Activated T-helper 1 cell treated with Interleukin-2 at 50 U/mL for 16 hours (primary cell): ENCODE measurements around the gene NFE2L1.
A peak's percentile ranks its signal among the peaks of the same experiment; 100 is the strongest.
"Not testable (repeated sequence)": the region's sequence is repeated elsewhere in the genome, so short reads cannot be mapped to it uniquely, and the experiment has no call there.

Experiments used
- DNase-seq: peaks from one replicate; pipeline ENCODE4 v3.0.0-alpha.2; 2020; ENCODE audit warnings: low read depth

The NFE2L1 gene, protein sequence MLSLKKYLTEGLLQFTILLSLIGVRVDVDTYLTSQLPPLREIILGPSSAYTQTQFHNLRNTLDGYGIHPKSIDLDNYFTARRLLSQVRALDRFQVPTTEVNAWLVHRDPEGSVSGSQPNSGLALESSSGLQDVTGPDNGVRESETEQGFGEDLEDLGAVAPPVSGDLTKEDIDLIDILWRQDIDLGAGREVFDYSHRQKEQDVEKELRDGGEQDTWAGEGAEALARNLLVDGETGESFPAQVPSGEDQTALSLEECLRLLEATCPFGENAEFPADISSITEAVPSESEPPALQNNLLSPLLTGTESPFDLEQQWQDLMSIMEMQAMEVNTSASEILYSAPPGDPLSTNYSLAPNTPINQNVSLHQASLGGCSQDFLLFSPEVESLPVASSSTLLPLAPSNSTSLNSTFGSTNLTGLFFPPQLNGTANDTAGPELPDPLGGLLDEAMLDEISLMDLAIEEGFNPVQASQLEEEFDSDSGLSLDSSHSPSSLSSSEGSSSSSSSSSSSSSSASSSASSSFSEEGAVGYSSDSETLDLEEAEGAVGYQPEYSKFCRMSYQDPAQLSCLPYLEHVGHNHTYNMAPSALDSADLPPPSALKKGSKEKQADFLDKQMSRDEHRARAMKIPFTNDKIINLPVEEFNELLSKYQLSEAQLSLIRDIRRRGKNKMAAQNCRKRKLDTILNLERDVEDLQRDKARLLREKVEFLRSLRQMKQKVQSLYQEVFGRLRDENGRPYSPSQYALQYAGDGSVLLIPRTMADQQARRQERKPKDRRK

DNA sequence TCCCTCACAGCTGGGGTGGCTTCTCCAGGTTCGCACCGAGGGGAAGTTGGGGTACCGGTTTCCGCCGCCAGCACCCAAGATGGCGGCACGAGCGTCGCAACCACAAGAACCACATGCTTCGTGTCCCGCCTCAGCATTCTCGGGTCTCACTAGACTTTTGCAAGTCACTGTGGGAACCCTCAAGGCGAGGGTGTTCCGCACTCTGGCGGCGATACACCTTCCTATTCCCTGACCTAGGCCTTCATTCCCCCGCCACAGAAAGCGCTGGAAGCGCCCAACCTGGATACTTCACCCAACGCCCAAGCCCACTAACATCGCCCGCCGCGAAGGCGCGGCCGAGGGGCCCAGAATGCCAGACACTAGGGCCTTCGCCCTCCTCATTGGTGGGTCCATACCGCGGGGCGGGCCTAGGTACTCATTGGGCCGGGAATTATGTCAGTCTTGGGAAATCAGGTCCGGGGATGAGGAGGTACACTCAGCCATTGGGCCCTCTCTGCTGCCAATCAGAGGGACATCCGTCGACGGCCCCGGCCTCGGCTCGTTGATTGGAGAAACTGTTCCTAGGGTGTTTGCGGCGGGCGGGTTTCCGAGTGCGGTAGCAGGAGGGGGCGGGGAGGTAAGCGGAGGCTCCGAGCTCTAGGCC, at the start of gene NFE2L1:
Gene NFE2L1, plus strand, starts transcription at position 619 of the 643 bp plus-strand sequence. CDS start 2,760 bp downstream, outside the sequence.
- DNase-seq, result peak; percentile 95

DNA sequence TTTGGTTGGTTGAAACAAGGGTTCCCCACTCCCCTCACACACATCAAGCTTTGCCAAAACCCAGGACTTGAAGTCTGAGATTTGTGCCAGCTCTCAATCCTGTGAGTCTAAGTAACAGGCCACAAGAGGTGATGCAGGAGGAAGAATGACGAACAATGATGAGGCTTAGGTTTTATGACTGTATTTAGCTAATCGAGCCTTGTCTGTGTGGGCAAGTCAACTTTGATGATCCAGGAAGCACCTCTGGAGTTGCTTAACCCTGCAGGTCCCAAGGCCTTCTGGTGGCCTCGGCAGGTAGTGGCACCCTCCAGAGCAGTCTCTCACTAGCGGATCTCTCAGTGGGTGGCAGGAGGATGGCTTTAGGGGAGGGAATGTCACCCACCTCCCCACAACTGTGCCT, 48.6 kb upstream of the NFE2L1 start:
- DNase-seq, result no peak

DNA sequence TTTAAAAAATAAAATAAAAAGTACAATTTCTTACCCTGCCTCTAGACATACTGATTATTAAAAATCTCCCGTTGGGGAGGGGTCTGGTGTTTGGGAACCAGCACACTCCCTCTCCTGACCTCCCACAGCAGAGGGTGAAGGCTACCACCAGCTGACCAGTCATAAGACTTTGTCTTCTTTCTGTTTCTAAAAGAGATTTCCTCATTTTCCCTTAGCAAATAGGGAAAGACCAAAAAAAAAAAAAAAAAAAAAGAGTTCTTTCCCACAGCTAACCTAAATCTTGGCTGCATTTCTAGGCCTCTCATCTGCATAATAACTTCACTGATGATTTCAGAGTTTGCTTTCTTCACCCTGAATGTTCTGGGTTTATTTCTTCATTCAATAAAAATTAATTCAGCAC, 47.0 kb upstream of the NFE2L1 start:
- no peak for DNase-seq

DNA sequence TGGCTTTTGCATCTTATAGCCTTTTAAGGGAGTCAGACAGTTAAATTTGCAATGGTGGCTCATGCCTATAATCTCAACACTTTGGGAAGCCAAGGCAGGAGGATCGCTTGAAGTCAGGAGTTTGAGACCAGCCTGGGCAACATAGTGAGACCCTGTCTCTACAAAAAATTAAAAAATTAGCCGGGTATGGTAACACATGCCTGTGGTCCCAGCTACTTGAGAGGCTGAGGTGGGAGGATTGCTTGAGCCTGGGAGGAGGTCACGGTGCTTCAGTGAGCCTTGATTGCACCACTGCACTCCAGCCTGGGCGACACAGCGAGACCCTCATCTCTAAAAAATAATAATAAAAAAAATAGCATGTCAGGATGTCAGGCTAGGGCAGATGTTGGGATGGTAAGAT, 46.5 kb upstream of the NFE2L1 start:
- DNase-seq, result not testable (repeated sequence)

DNA sequence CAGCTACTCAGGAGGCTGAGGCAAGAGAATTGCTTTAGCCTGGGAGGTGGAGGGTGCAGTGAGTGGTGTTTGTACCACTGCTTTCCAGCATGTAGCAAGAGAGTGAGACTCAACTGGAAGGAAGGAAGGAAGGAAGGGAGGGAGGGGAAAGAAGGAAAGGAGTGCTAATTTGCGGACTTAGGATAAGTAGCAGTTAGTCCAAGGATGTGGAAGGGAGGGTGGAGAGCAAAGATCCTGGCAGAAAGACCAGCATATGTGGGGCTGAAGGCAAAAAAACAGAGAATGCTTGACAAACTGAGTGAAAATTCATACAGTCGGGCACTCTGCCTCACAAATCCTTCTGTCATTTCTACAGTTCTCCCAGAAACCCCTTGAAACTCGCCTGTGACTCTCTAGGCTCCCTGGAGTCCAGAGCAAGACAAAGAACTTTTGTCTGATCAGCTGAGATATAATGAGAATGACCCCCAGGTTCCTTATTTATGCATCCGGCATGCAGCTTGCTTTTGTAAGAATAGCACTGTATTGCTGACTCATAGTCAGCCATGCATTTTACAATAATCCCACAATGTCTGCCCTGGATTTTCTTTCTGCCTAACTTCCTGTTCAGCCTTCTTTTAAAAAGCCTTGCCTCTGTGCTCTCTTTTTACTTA, 45.8 kb upstream of the NFE2L1 start:
- DNase-seq, result no peak

DNA sequence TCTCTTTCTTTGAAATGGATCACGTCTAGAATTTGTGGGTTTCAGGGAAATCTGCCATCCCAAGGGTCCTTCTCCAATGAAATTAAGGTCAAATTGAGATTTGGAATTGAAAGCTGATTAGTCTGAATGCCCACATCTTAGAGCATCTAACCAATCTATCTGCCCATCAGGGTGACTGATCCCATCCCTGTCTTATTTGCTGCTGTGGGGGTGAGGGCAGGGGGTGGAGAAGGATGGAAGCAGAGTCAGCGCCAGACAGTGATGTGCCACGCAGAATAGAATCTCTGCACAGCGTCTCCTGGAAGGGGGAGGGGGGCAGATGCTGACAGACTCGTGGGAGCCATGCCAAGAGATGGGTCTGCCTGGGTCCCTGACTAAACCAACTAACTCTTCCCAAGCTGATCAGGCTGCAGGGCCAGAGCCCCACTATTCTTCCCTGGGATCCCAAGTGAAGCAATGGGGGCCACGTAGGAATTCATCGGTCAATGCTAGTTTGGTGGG, 45.2 kb upstream of the NFE2L1 start:
- no peak for DNase-seq

DNA sequence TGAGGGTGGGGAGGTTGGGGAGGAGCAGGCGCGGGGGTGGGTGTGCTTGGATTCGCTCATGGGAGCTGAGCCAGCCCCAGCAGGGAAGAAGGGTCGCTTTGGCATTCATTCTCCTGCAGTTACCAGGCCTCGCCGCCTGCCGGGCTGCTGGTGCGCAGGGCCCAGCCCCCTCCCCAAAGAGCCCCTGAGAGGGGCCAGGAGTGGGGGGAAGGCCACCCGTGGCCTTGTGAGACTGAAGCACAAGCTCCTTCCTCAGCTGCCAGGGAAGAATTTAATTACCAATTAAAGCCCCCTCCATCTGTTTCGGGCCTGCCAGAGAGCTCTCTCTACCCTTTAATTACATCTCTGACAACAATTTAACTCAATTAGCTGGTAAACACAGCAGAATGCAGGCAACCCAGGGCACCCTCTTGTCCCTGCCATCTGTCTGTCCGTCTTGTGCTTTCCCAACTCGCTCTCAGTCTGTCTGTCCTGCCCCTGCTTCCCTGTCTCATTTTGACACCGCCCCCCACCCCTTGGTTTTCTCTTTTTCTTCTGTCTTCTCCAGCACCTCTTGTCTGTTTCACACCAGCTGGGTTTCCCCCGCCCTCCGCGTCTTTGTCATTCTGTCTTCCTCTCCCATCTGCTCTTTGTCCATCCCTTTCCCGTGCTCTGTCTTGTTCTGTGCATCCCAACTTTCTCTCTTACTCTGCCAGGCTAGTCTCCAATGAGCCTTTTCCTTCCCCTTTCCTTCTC, 44.6 kb upstream of the NFE2L1 start:
- no peak for DNase-seq

DNA sequence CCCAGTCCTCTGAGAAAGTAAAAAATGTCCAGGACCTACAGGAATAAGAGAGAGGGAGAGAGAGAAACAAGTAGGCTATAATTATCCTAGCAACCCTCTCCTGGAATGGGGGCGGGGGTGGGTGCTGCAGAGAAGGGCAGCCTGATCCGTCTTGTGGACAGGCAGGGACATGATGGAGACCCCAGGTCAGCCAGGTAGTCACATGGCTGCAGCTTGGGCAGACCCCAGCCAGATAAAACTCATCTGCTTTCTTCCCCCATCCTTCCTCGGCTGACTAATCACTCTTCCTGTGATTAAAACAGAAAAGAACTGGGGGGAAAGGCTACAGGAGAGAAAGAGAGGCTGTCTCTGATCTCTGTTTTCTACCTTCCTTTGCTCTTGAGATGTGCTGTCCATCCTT, 43.2 kb upstream of the NFE2L1 start:
- DNase-seq, result no peak

DNA sequence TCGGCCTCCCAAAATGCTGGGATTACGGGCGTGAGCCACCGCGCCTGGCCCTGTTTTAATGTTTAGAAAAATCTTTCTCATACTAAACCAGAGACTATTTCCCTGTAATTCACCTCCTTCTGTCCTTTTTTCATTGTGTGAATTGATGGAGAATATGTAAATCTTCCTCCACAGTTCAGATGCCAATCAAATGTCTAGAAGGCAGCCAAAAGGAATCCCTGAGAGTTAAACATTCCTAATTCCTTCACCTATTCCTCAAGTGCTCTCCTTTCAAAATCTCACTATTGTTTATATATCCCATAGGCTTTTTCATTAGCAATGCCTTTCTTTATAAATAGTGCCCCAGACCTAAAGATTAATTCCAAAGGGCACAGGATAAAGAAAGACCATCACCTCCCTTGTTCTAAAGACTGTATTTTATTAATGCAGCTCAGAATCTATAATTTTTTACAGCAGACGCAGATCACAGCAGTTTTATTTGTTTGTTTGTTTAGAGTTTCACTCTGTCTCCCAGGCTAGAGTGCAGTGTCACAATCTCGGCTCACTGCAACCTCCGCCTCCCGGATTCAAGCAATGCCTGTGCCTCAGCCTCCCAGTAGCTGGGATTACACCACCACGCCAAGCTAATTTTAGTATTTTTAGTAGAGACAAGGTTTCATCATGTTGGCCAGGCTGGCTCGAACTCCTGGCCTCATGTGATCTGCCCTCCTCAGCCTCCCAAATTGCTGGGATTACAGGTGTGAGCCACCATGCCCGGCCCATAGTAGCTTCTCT, 41.0 kb upstream of the NFE2L1 start:
- no peak for DNase-seq

DNA sequence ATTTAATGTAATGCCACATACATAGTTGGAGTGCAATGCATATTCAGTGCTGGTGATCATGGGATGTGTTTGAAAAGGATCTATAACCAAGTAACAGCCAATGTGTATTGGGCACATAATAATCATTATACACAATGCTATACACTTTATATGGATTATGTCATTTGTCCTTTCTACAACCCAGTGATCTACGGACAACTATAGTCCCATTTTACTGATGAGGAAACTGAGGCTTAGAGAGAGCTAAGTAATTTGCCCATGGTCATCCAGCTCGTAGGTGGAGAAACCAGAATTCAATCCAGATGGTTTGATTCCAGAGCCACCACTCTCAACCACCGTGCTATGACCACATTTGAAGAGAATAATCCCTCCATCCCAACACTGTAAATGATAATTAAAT, 38.0 kb upstream of the NFE2L1 start:
- no peak for DNase-seq

DNA sequence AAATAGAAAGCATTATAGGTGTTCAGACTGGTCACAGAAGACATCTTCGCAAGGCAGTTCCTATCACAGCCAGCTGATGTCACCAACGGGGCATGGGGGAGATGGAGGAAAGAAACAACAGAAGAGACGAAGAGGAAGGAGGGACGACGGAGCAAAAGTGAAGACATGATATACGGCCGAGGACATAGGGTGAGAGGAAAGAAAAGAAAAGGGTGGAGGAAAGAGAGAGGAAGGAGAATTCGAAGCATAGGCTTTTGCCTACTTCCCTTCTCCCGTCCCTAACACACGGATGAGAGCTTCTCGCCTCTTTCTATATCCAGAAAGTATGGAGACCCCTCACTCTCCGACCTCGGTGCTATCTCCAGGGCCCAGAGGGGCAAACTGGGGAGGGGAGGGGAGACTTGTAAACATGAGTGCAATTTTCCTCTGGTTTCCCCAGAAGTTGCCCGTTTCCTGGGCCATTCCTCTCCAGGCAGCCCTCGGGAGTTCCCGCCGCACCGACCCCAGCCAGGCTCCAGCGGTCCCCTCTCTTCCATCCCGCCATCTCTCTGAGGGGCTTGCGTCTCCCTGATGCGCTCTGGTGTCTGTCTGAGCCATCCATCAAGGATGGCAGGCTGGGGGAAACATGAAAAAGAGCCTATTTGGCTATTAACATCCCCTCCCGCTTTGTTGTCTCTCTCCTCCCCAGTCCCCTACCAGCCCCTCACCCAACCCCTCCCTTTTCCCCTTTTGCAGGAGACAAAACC, 36.6 kb upstream of the NFE2L1 start:
- DNase-seq, result no peak

DNA sequence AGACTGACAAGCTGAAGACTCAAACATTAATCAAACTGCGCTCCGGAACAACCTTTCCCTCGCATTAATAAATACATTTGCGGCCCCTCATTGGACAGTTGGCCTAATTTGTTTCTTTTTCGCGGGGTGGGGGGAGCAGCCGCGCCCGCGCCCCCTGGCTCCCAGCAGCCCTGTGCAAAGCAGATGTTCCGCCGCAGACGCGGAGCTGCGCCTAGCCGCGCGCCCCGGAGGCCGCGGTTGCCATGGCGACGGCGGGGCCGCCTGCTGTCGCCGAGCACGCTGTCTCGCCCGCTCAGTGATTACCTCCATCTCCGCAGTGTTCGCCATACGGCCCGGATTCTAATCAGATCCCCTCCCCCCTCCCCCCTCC, 36.0 kb upstream of the NFE2L1 start:
- peak; percentile 48 for DNase-seq

DNA sequence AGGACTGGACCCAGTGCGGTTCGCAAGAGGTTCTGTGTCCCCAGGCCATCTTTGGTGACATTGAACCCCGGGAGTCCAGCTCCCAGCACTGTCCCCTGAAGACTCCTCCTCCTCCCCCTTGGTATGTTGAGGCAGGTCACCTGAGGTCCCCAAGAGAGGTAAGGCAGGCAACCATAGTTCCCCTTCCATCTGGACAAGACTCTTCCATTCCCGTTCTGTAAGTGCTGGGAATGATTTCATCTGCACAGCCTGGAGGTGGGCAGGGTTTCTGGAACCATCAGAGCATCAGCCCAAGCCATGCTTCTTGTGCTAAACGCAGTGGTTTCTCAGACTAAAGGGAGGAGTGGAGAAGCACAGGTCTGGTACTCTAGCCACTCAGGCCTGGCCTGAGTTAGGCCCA, 35.5 kb upstream of the NFE2L1 start:
- no peak for DNase-seq

DNA sequence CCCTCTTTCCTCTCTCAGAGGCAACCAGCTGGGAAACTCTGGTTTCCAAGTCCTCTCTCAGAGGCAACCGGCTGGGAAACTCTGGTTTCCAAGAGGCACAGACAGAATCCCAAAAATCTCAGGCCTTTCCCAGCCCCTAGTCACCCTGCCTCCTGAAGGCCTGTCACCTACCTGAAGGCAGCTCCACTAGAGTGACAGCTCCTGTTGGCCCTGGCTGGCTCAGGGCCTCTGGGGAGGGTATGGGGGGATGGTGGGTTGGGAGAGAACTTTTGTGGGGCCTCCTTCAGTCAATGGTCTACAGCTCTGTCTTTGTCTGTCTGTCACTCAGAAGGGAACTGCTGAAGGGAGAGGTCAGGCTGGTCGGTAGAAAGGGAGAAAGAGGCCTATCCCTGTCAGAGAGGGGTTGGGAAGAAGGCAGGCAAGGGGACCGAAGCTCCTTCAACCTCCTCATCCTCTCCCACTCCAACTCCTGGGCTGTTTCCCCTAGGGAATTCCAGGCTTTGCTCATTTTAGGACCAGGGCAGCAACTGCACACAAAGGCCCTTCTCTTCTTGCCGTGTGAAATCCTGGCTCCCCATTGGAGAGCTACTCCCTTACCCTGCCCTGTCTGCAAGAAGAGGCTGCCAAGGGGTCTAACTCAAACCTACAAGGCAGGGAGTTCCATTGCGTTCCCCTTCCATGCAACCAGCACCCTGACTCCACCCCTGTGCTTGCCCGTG, 34.1 kb upstream of the NFE2L1 start:
- DNase-seq, result no peak

DNA sequence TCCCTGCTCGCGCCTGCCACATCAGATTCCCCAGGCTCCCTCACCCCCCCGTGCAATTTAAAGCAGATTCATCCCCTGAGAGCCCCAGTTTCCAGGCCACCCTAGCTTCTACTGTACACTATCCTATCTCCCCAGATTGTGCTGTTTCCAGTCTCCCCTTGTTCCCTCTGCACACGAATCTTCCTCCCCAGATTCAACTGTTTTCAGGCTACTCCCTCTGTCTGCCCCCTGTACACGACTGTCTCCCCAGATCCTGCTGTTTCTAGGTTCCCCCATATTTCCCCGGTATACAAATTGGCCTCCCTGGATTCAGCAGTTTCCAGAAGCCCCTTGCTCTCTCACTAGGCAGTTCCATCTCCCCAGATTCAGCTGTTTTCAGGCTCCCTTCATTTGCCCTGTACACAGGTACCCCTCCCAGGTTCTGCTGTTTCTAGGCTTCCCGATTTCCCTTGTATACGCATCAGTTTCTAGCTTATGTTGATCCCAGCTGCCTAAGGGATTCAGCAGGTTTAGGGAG, 33.5 kb upstream of the NFE2L1 start:
- DNase-seq, result no peak

DNA sequence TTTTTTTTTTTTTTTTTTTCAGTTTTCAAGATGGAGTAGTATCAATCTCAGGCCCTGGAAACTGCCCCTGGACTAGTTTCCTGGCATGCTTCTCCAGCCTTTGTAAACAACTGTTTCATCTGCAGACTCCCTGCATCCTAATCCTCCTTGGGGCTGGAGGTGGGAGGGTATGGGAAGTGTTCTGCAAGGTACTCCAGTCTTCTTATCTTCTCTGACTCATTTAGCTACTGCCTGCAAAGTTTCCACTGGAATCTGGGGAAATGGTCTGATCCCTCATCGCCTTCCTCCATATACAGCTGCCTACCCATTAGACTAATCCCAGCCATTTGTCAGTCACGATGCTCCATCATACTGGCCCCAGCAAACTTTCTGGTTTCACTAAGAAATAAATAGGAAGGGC, 32.0 kb upstream of the NFE2L1 start:
- no peak for DNase-seq

DNA sequence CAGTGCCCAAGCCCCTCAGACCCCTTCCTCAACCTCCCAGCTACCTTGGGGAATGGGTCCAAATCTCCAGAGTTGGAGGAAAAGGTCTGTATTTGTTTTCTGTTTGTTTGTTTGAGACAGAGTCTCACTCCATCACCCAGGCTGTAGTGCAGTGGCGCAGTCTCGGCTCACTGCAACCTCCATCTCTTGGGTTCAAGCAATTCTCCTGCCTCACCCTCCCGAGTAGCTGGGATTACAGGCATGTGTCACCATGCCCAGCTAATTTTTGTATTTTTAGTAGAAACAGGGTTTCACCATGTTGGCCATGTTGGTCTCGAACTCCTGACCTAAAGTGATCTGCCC, 30.4 kb upstream of the NFE2L1 start:
- DNase-seq, result not testable (repeated sequence)

DNA sequence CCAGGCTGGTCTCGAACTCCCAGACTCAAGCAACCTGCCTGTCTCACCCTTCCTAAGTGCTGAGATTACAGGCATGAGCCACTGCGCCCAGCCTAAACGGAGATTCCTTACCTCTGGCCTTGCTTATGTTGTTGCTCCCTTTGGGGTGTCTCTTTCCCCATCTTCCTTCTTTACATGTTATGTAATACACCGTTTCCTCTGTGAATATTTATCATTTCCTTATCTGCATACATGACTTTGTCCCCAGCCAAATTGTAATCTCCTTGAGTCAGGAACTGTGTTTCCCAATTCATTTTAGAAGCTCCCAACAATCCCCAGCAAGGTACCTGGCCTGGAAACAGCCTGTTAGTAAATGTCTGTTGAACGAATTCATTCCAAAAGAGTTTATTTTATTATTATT, 26.2 kb upstream of the NFE2L1 start:
- no peak for DNase-seq

DNA sequence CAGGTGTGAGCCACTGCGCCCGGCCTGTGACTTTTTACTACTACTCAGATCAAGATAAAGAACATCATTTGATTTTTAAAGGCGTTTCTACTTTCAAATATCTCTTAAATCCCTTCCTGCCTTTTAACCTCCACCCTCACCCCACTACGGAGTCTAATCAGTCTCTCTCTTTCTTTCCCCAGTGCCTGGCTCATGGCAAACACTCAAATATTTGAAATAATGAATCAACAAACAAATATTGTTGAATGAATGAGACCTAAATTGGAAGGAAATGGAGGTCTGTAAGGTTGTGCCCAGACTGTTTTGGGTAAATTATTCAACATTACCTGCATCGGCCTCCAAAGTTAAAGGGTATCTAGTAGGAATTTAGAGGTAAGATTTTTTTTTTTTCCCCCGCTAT, 25.3 kb upstream of the NFE2L1 start:
- no peak for DNase-seq
